Activated gamma-delta T cell treated with anti-CD3 and anti-CD28 coated beads, Interleukin-2, amount 50 U/mL, for 16 hours (primary cell): ENCODE data around the gene ALKBH8.
"Not testable (repeated sequence)": the region's sequence is repeated elsewhere in the genome, so short reads cannot be mapped to it uniquely, and the experiment has no call there.

ENCODE experiments used
- DNase-seq: peaks from one replicate; pipeline ENCODE4 v3.0.0-alpha.2; 2020; ENCODE audit warnings: low read depth

The ALKBH8 gene

GRCh38 chr11:107565219-107565937 is at the start of gene ALKBH8:
ALKBH8 (minus strand) TSS chr11:107565735; CDS start chr11:107560893, 4,842 bp downstream.
- peak; percentile 66 for DNase-seq

GRCh38 chr11:107612445-107612844 is 46.9 kb upstream of the ALKBH8 start:
- no peak for DNase-seq

- no peak for DNase-seq
These were observed 44.1 kb upstream of the ALKBH8 start for GRCh38 chr11:107609400-107610218.

- no peak for DNase-seq
These were observed 43.3 kb upstream of the ALKBH8 start for GRCh38 chr11:107608809-107609208.

- no peak for DNase-seq
These were observed 40.6 kb upstream of the ALKBH8 start for GRCh38 chr11:107606141-107606540.

- DNase-seq: no peak
These were observed 39.8 kb upstream of the ALKBH8 start for GRCh38 chr11:107605061-107606006.

- no peak for DNase-seq
These were observed 32.9 kb upstream of the ALKBH8 start for GRCh38 chr11:107598225-107599139.

GRCh38 chr11:107594736-107595135 is 29.2 kb upstream of the ALKBH8 start:
- no peak for DNase-seq

GRCh38 chr11:107593951-107594350 is 28.4 kb upstream of the ALKBH8 start:
- DNase-seq: no peak

- no peak for DNase-seq
These were observed 27.3 kb upstream of the ALKBH8 start for GRCh38 chr11:107592813-107593212.

- no peak for DNase-seq
These were observed 26.7 kb upstream of the ALKBH8 start for GRCh38 chr11:107592231-107592590.

- DNase-seq: no peak
These were observed 26.1 kb upstream of the ALKBH8 start for GRCh38 chr11:107591378-107592230.

GRCh38 chr11:107590460-107591377 is 25.2 kb upstream of the ALKBH8 start, which contains the start of gene ELMOD1:
ELMOD1 (plus strand) TSS chr11:107591147; CDS start chr11:107618190, 27,043 bp downstream.
- DNase-seq: no peak

- DNase-seq: no peak
These were observed 21.9 kb upstream of the ALKBH8 start for GRCh38 chr11:107587306-107587979.

GRCh38 chr11:107583629-107584195 is 18.2 kb upstream of the ALKBH8 start:
- no peak for DNase-seq

- DNase-seq: no peak
These were observed 15.6 kb upstream of the ALKBH8 start for GRCh38 chr11:107581147-107581546.

GRCh38 chr11:107579169-107579568 is 13.6 kb upstream of the ALKBH8 start:
- not testable (repeated sequence) for DNase-seq

- no peak for DNase-seq
These were observed 11.8 kb upstream of the ALKBH8 start for GRCh38 chr11:107577346-107577711.
